IPS-15b (cell line): ENCODE data around the gene TCN2.
"Not testable (repeated sequence)": the region's sequence is repeated elsewhere in the genome, so short reads cannot be mapped to it uniquely, and the experiment has no call there.

Source experiments
- H3K27me3 ChIP-seq: one replicate; pipeline ENCODE4 v1.6.1; 2013; ENCODE audit warnings: low read length; ENCODE audit not compliant: control insufficient read depth, insufficient read depth
- H3K36me3 ChIP-seq: one replicate; pipeline ENCODE4 v1.6.1; 2013; ENCODE audit warnings: low read length; ENCODE audit not compliant: control insufficient read depth, insufficient read depth
- H3K4me1 ChIP-seq: one replicate; pipeline ENCODE4 v1.6.1; 2013; ENCODE audit warnings: mild to moderate bottlenecking, low read length; ENCODE audit not compliant: control insufficient read depth, insufficient read depth
- H3K4me3 ChIP-seq: one replicate; pipeline ENCODE4 v1.5.1; 2013; ENCODE audit warnings: low read depth, low read length
- H3K9ac ChIP-seq: one replicate; pipeline ENCODE4 v1.6.1; 2013; ENCODE audit warnings: low read depth, mild to moderate bottlenecking, low read length
- H3K9me3 ChIP-seq: one replicate; pipeline ENCODE4 v1.6.1; 2013; ENCODE audit warnings: mild to moderate bottlenecking, low read length; ENCODE audit not compliant: control insufficient read depth, insufficient read depth

TCN2 gene

GRCh38 chr22:30664798-30665197 is 57.8 kb downstream of the TCN2 start:
- Histone ChIP-seq H3K9ac (no peak overlapping the region), H3K36me3 (no peaks in the 10 kb centered on the region), H3K9me3 (no peaks in the 10 kb centered on the region), H3K4me3 (no peak overlapping the region), H3K4me1 (peaks cover 10% of the 10 kb centered on the region), H3K27me3 (peaks cover 18% of the 10 kb centered on the region)

- no peaks in the 10 kb centered on the region for H3K9me3 ChIP-seq
- H3K27me3 ChIP-seq: peaks cover 18% of the 10 kb centered on the region
- no peak overlapping the region for H3K4me3 ChIP-seq
- H3K4me1 ChIP-seq: peaks cover 10% of the 10 kb centered on the region
- no peaks in the 10 kb centered on the region for H3K36me3 ChIP-seq
- H3K9ac ChIP-seq: no peak overlapping the region
Measured at GRCh38 chr22:30665266-30665665, 58.3 kb downstream of the TCN2 start.

GRCh38 chr22:30665786-30666185 is 58.8 kb downstream of the TCN2 start:
- Histone ChIP-seq H3K36me3 (no peaks in the 10 kb centered on the region), H3K27me3 (peaks cover 18% of the 10 kb centered on the region), H3K4me1 (peaks cover 10% of the 10 kb centered on the region), H3K9ac (no peak overlapping the region), H3K9me3 (no peaks in the 10 kb centered on the region), H3K4me3 (no peak overlapping the region)

GRCh38 chr22:30667107-30667493 is 60.1 kb downstream of the TCN2 start:
- Histone ChIP-seq H3K4me1 (peaks cover 10% of the 10 kb centered on the region), H3K36me3 (no peaks in the 10 kb centered on the region), H3K9ac (no peak overlapping the region), H3K9me3 (no peaks in the 10 kb centered on the region), H3K4me3 (peak overlapping the region; percentile 82), H3K27me3 (peaks cover 18% of the 10 kb centered on the region)

- Histone ChIP-seq H3K27me3 (peaks cover 18% of the 10 kb centered on the region), H3K36me3 (no peaks in the 10 kb centered on the region), H3K4me3 (peak within 1 kb of the TSS; percentile 82), H3K9me3 (no peaks in the 10 kb centered on the region), H3K4me1 (peaks cover 10% of the 10 kb centered on the region), H3K9ac (peak within 1 kb of the TSS; percentile 65)
Measured at GRCh38 chr22:30667494-30668385, 60.8 kb downstream of the TCN2 start, which contains the start of gene DUSP18. DUSP18 (minus strand) TSS chr22:30667875; CDS start chr22:30664003, 3,872 bp downstream.

GRCh38 chr22:30668386-30668710 is 61.4 kb downstream of the TCN2 start:
- Histone ChIP-seq H3K9ac (peak overlapping the region; percentile 65), H3K4me3 (peak overlapping the region; percentile 82), H3K9me3 (no peaks in the 10 kb centered on the region), H3K36me3 (no peaks in the 10 kb centered on the region), H3K4me1 (peaks cover 10% of the 10 kb centered on the region), H3K27me3 (peaks cover 18% of the 10 kb centered on the region)

- peaks cover 16% of the 10 kb centered on the region for H3K27me3 ChIP-seq
- no peaks in the 10 kb centered on the region for H3K36me3 ChIP-seq
- H3K4me1 ChIP-seq: peaks cover 10% of the 10 kb centered on the region
- H3K9me3 ChIP-seq: no peaks in the 10 kb centered on the region
- no peak overlapping the region for H3K4me3 ChIP-seq
- H3K9ac ChIP-seq: no peak overlapping the region
Measured at GRCh38 chr22:30671071-30671470, 64.1 kb downstream of the TCN2 start.

GRCh38 chr22:30673136-30673535 is 66.2 kb downstream of the TCN2 start:
- H3K4me3 ChIP-seq: no peak overlapping the region
- no peak overlapping the region for H3K9ac ChIP-seq
- H3K27me3 ChIP-seq: peaks cover 11% of the 10 kb centered on the region
- no peaks in the 10 kb centered on the region for H3K36me3 ChIP-seq
- no peaks in the 10 kb centered on the region for H3K9me3 ChIP-seq
- peaks cover 3% of the 10 kb centered on the region for H3K4me1 ChIP-seq

- no peaks in the 10 kb centered on the region for H3K4me1 ChIP-seq
- H3K27me3 ChIP-seq: no peaks in the 10 kb centered on the region
- H3K4me3 ChIP-seq: no peak overlapping the region
- H3K36me3 ChIP-seq: no peaks in the 10 kb centered on the region
- no peaks in the 10 kb centered on the region for H3K9me3 ChIP-seq
- no peak overlapping the region for H3K9ac ChIP-seq
Measured at GRCh38 chr22:30674482-30674881, 67.5 kb downstream of the TCN2 start.

GRCh38 chr22:30675436-30675835 is 68.5 kb downstream of the TCN2 start:
- H3K9ac ChIP-seq: no peak overlapping the region
- no peak overlapping the region for H3K4me3 ChIP-seq
- H3K9me3 ChIP-seq: no peaks in the 10 kb centered on the region
- no peaks in the 10 kb centered on the region for H3K27me3 ChIP-seq
- no peaks in the 10 kb centered on the region for H3K4me1 ChIP-seq
- no peaks in the 10 kb centered on the region for H3K36me3 ChIP-seq

- not testable (repeated sequence) for H3K9me3 ChIP-seq, H3K36me3 ChIP-seq, H3K27me3 ChIP-seq, H3K4me3 ChIP-seq, H3K9ac ChIP-seq, H3K4me1 ChIP-seq
Measured at GRCh38 chr22:30676565-30676964, 69.6 kb downstream of the TCN2 start.
